ENCODE data around the gene AURKAIP1. TPM values are rescaled to one million over a fixed set of nuclear protein-coding genes. Genes with fewer than 3 reads are reported as not detected.

Gene AURKAIP1
- total and polyA plus RNA-seq, 2 of the 13 experiments (the other 11 are each of a cell fraction or from before 2014, with no cell fraction given) = 69.5 to 175 TPM

GRCh38 chr1:1402072-1402900, 27.3 kb upstream of the AURKAIP1 start (continued):
- TF ChIP-seq ZBTB2 (CRISPR knock-in tag; IDR thresholded peaks at IDR 0.05; ENCODE audit: low read depth) = no peak
- TF ChIP-seq ZNF577 (CRISPR knock-in tag; IDR thresholded peaks at IDR 0.05; ENCODE audit: borderline replicate concordance, low read depth) = no peak
- no peak for TF ChIP-seq ZNF709 (CRISPR knock-in tag; IDR thresholded peaks at IDR 0.05)
- no peak for TF ChIP-seq ZUFSP (CRISPR knock-in tag; IDR thresholded peaks at IDR 0.05; ENCODE audit: borderline replicate concordance)
- no peak for TF ChIP-seq SMARCC2 (IDR thresholded peaks at IDR 0.05)
- no peak for TF ChIP-seq BCLAF1 (IDR thresholded peaks at IDR 0.05)
- TF ChIP-seq ATF1 (CRISPR knock-in tag; IDR thresholded peaks at IDR 0.05) = no peak
- no peak for TF ChIP-seq ZNF558 (CRISPR knock-in tag; IDR thresholded peaks at IDR 0.05; ENCODE audit: borderline replicate concordance)
- TF ChIP-seq ZNF432 (CRISPR knock-in tag; IDR thresholded peaks at IDR 0.05; ENCODE audit: borderline replicate concordance) = no peak
- TF ChIP-seq ZNF513 (CRISPR knock-in tag; conservative IDR thresholded peaks at IDR 0.05) = no peak
- no peak for TF ChIP-seq ZNF343 (CRISPR knock-in tag; IDR thresholded peaks at IDR 0.05)
- TF ChIP-seq ZNF572 (CRISPR knock-in tag; IDR thresholded peaks at IDR 0.05) = no peak
- TF ChIP-seq ZFP82 (CRISPR knock-in tag; IDR thresholded peaks at IDR 0.05; ENCODE audit: borderline replicate concordance) = no peak
- no peak for TF ChIP-seq KMT2B (CRISPR knock-in tag; IDR thresholded peaks at IDR 0.05)
- peak; percentile 38 for TF ChIP-seq XRCC5 (optimal IDR thresholded peaks at IDR 0.05; ENCODE audit: low read length)
- no peak for TF ChIP-seq ZNF101 (CRISPR knock-in tag; IDR thresholded peaks at IDR 0.05; ENCODE audit: borderline replicate concordance, low read depth)
- TF ChIP-seq ELF3 (CRISPR knock-in tag; IDR thresholded peaks at IDR 0.05) = 0 out of 2 replicates have a peak, but pooled peaks have one; percentile 28
- TF ChIP-seq RBM39 (IDR thresholded peaks at IDR 0.05; ENCODE audit: low read depth, low read length, poor library complexity, severe bottlenecking) = no peak
- no peak for TF ChIP-seq ZNF713 (CRISPR knock-in tag; IDR thresholded peaks at IDR 0.05)
- no peak for TF ChIP-seq NPAS2 (CRISPR knock-in tag; IDR thresholded peaks at IDR 0.05; ENCODE audit: borderline replicate concordance)
- no peak for TF ChIP-seq MAZ (IDR thresholded peaks at IDR 0.05; ENCODE audit: borderline replicate concordance, low read depth, low read length)
- TF ChIP-seq MAZ (CRISPR knock-in tag; IDR thresholded peaks at IDR 0.05; ENCODE audit: low read depth) = no peak
- TF ChIP-seq ELF1 (CRISPR knock-in tag; IDR thresholded peaks at IDR 0.05) = peak; percentile 36; the same call in 1 of the 2 replicates
